Keratinocyte (primary cell): ENCODE data around the gene ANKRD39.

ENCODE experiments used
- CTCF ChIP-seq, 3 experiments: IDR thresholded peaks in 1 of 3; conservative IDR thresholded peaks in 1 of 3; optimal IDR thresholded peaks in 1 of 3; 2 replicates in 2 of 3; 3 replicates in 1 of 3; pipeline versions ENCODE3 to v1.5.1; 2011; ENCODE audit warnings: low read length in 3 of 3, mild to moderate bottlenecking in 3 of 3, moderate library complexity in 2 of 3, control low read depth in 1 of 3, inconsistent platforms in 1 of 3; ENCODE audit not compliant: insufficient read depth in 2 of 3; ENCODE audit errors: extremely low read depth in 1 of 3
- EZH2 ChIP-seq: IDR thresholded peaks from one replicate; pipeline ENCODE4 v1.6.1; 2012; ENCODE audit warnings: inconsistent platforms, mild to moderate bottlenecking, low read length, moderate library complexity

GRCh38 chr2:96865654-96866053, 7.8 kb upstream of the ANKRD39 start:
- TF ChIP-seq CTCF (optimal IDR thresholded peaks at IDR 0.05 in 1 of 3, IDR thresholded peaks at IDR 0.05 in 1 of 3, conservative IDR thresholded peaks at IDR 0.05 in 1 of 3; ENCODE audit: extremely low read depth in 1 of 3, insufficient read depth in 2 of 3, low read length in 3 of 3): no peak
- TF ChIP-seq EZH2: no peak
